ENCODE data around the gene TMEM209. TPM values are rescaled to one million over a fixed set of nuclear protein-coding genes. Genes with fewer than 3 reads are reported as not detected.

Gene TMEM209
- total RNA-seq, 1 experiment from 2014 or later, result 21.0 TPM

DNA sequence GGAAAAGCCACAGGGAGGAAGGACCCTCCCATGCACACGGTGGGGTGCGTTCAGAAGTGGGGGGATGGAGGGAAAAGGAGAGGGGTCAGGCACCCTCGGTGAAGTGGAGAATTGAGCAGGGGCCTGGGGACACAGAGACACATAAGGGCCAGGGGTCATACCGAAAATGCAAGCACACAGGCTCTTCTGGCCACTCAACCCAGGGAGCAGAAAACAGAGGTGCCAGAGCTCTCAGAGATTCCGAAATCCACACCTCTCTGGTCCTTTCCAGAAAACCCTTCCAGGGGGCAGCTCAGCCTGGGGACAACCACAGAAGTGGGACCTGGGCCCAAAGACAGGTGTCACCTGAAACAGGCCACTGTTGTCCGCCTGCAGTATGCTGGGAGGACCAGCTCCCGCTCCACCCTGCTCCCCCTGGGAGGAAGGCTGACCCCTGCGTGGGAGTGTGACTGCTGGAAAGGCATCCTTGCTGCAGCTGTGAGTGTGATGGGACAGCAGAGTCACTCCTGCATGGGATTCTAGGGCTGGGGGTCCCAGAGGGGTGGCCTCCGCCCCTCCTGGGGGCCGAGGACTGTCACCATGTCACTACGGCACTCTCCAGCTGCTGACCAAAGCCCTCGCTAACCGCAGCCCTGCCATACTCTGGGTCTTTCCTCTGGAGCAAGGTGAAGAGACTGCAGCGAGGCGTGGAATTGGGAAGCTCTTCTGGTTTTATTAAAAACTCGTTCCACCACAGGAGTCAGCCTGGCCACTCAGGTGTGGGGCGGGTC lies 63.1 kb downstream of the TMEM209 start:
- Mint-ChIP-seq H3K27ac (peak overlapping the region; percentile 92), H3K4me1 (peaks cover 23% of the 10 kb centered on the region), H3K4me3 (peak overlapping the region; percentile 60), H3K36me3 (no peaks in the 10 kb centered on the region; the same call in none of the 2 replicates), H3K27me3 (ENCODE audit: low read depth) (peaks cover 9% of the 10 kb centered on the region), H3K9me3 (no peaks in the 10 kb centered on the region)
- ChIA-PET CTCF (interaction anchor here (0.7 to 1.6 kb wide), 4 partner anchors 11 to 616 kb away, joined by 3 to 6 read pairs (median 5); no protein-coding TSS in a partner anchor), POLR2A (interaction anchor here (1.1 kb wide), 2 partner anchors 62 to 72 kb away, joined by 3 read pairs; partner anchors contain the start of gene KLHDC10)
- TF ChIP-seq, protein P1, sequence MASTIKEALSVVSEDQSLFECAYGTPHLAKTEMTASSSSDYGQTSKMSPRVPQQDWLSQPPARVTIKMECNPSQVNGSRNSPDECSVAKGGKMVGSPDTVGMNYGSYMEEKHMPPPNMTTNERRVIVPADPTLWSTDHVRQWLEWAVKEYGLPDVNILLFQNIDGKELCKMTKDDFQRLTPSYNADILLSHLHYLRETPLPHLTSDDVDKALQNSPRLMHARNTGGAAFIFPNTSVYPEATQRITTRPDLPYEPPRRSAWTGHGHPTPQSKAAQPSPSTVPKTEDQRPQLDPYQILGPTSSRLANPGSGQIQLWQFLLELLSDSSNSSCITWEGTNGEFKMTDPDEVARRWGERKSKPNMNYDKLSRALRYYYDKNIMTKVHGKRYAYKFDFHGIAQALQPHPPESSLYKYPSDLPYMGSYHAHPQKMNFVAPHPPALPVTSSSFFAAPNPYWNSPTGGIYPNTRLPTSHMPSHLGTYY (CRISPR knock-in tag; IDR thresholded peaks at IDR 0.05), result no peak
- TF ChIP-seq IRF2 (CRISPR knock-in tag; IDR thresholded peaks at IDR 0.05; ENCODE audit: borderline replicate concordance, low read depth) (no peak), NFYB (CRISPR knock-in tag; conservative IDR thresholded peaks at IDR 0.05; ENCODE audit: low read depth) (no peak), FOXP1 (CRISPR knock-in tag; IDR thresholded peaks at IDR 0.05; ENCODE audit: borderline replicate concordance) (no peak), JUN (CRISPR knock-in tag; IDR thresholded peaks at IDR 0.05) (no peak), KAT7 (CRISPR knock-in tag; IDR thresholded peaks at IDR 0.05; ENCODE audit: borderline replicate concordance) (no peak), CBFB (CRISPR knock-in tag; IDR thresholded peaks at IDR 0.05; ENCODE audit: low read depth) (no peak), GTF2I (CRISPR knock-in tag; conservative IDR thresholded peaks at IDR 0.05) (no peak)
- TF ChIP-seq, protein P2, sequence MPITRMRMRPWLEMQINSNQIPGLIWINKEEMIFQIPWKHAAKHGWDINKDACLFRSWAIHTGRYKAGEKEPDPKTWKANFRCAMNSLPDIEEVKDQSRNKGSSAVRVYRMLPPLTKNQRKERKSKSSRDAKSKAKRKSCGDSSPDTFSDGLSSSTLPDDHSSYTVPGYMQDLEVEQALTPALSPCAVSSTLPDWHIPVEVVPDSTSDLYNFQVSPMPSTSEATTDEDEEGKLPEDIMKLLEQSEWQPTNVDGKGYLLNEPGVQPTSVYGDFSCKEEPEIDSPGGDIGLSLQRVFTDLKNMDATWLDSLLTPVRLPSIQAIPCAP (CRISPR knock-in tag; IDR thresholded peaks at IDR 0.05), result no peak
- ATAC-seq (peak; percentile 9; the same call in 1 of the 2 replicates), DNase-seq (ENCODE audit: low spot score) (no peak)

DNA sequence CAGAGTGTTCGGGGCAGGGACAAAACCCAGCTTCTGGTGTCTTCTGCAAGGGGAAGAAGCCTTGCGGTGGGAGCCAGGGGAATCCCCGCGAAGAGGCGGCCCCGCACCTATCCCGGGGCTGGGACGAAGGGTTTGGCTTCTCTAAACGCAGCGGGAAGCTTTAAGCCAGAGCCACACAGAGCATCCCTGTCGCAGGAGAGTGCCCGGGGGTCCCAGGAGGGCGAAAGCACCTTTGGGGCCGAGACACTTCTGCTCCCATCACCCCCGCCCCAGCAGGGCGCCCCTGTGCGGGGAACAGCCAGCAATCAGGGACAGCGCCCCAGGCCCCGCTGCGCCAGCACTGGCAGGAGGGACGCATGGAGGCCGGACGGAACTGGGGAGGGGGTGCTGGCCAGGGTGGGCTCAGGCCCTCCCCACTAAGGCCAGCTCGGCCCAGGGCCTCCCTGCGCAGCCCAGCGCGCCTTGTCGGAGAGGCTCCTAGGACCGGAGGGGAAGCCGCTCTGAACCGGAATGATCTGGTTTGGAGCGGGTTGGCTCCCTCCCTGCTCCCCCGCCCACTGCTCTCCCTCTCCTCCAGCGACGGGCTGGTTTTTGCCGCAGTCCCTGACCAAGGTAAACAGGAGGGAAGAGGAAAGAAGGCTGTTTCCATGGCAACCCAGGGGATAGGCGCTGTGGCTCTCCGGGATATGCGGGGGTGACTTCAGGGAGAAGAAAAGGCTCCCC lies 63.9 kb downstream of the TMEM209 start:
- peak overlapping the region; percentile 60 for H3K4me3 Mint-ChIP-seq
- DNase-seq (ENCODE audit: low spot score) (peak; percentile 88), ATAC-seq (peak; percentile 86)
- peaks cover 23% of the 10 kb centered on the region for H3K4me1 Mint-ChIP-seq
- no peaks in the 10 kb centered on the region for H3K9me3 Mint-ChIP-seq
- H3K27me3 Mint-ChIP-seq (ENCODE audit: low read depth), result peaks cover 9% of the 10 kb centered on the region
- no peaks in the 10 kb centered on the region; the same call in none of the 2 replicates for H3K36me3 Mint-ChIP-seq
- ChIA-PET POLR2A (interaction anchor here (0.6 to 0.8 kb wide), 2 partner anchors 16 to 20 kb away, joined by 3 to 6 read pairs; no protein-coding TSS in a partner anchor), CTCF (interaction anchor here (0.7 to 1.6 kb wide), 6 partner anchors 10 to 617 kb away, joined by 3 to 7 read pairs (median 4); partner anchors contain the start of gene KLHDC10)
- H3K27ac Mint-ChIP-seq, result peak overlapping the region; percentile 92
- TF ChIP-seq, protein P3, sequence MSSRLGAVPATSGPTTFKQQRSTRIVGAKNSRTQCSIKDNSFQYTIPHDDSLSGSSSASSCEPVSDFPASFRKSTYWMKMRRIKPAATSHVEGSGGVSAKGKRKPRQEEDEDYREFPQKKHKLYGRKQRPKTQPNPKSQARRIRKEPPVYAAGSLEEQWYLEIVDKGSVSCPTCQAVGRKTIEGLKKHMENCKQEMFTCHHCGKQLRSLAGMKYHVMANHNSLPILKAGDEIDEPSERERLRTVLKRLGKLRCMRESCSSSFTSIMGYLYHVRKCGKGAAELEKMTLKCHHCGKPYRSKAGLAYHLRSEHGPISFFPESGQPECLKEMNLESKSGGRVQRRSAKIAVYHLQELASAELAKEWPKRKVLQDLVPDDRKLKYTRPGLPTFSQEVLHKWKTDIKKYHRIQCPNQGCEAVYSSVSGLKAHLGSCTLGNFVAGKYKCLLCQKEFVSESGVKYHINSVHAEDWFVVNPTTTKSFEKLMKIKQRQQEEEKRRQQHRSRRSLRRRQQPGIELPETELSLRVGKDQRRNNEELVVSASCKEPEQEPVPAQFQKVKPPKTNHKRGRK (CRISPR knock-in tag; IDR thresholded peaks at IDR 0.05; ENCODE audit: borderline replicate concordance), result no peak
- TF ChIP-seq CREB1 (CRISPR knock-in tag; IDR thresholded peaks at IDR 0.05) (0 out of 2 replicates have a peak, but pooled peaks have one; percentile 50), FOXP1 (CRISPR knock-in tag; IDR thresholded peaks at IDR 0.05; ENCODE audit: borderline replicate concordance) (no peak), ZNF423 (CRISPR knock-in tag; IDR thresholded peaks at IDR 0.05) (peak; percentile 61), SMAD3 (CRISPR knock-in tag; IDR thresholded peaks at IDR 0.05; ENCODE audit: borderline replicate concordance) (no peak), ZNF121 (CRISPR knock-in tag; IDR thresholded peaks at IDR 0.05) (no peak), ESRRA (CRISPR knock-in tag; IDR thresholded peaks at IDR 0.05; ENCODE audit: borderline replicate concordance) (no peak), IRF2 (CRISPR knock-in tag; IDR thresholded peaks at IDR 0.05; ENCODE audit: borderline replicate concordance, low read depth) (no peak), NFATC4 (CRISPR knock-in tag; IDR thresholded peaks at IDR 0.05) (no peak), CREM (CRISPR knock-in tag; IDR thresholded peaks at IDR 0.05) (no peak), NFYB (CRISPR knock-in tag; conservative IDR thresholded peaks at IDR 0.05; ENCODE audit: low read depth) (no peak), NR2C2 (CRISPR knock-in tag; IDR thresholded peaks at IDR 0.05) (no peak)
- TF ChIP-seq, protein P4, sequence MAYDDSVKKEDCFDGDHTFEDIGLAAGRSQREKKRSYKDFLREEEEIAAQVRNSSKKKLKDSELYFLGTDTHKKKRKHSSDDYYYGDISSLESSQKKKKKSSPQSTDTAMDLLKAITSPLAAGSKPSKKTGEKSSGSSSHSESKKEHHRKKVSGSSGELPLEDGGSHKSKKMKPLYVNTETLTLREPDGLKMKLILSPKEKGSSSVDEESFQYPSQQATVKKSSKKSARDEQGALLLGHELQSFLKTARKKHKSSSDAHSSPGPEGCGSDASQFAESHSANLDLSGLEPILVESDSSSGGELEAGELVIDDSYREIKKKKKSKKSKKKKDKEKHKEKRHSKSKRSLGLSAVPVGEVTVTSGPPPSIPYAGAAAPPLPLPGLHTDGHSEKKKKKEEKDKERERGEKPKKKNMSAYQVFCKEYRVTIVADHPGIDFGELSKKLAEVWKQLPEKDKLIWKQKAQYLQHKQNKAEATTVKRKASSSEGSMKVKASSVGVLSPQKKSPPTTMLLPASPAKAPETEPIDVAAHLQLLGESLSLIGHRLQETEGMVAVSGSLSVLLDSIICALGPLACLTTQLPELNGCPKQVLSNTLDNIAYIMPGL (CRISPR knock-in tag; IDR thresholded peaks at IDR 0.05), result no peak; the same call in 1 of the 2 replicates
- TF ChIP-seq, protein P5, sequence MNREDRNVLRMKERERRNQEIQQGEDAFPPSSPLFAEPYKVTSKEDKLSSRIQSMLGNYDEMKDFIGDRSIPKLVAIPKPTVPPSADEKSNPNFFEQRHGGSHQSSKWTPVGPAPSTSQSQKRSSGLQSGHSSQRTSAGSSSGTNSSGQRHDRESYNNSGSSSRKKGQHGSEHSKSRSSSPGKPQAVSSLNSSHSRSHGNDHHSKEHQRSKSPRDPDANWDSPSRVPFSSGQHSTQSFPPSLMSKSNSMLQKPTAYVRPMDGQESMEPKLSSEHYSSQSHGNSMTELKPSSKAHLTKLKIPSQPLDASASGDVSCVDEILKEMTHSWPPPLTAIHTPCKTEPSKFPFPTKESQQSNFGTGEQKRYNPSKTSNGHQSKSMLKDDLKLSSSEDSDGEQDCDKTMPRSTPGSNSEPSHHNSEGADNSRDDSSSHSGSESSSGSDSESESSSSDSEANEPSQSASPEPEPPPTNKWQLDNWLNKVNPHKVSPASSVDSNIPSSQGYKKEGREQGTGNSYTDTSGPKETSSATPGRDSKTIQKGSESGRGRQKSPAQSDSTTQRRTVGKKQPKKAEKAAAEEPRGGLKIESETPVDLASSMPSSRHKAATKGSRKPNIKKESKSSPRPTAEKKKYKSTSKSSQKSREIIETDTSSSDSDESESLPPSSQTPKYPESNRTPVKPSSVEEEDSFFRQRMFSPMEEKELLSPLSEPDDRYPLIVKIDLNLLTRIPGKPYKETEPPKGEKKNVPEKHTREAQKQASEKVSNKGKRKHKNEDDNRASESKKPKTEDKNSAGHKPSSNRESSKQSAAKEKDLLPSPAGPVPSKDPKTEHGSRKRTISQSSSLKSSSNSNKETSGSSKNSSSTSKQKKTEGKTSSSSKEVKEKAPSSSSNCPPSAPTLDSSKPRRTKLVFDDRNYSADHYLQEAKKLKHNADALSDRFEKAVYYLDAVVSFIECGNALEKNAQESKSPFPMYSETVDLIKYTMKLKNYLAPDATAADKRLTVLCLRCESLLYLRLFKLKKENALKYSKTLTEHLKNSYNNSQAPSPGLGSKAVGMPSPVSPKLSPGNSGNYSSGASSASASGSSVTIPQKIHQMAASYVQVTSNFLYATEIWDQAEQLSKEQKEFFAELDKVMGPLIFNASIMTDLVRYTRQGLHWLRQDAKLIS (CRISPR knock-in tag; IDR thresholded peaks at IDR 0.05; ENCODE audit: borderline replicate concordance), result no peak
- TF ChIP-seq, protein P6, sequence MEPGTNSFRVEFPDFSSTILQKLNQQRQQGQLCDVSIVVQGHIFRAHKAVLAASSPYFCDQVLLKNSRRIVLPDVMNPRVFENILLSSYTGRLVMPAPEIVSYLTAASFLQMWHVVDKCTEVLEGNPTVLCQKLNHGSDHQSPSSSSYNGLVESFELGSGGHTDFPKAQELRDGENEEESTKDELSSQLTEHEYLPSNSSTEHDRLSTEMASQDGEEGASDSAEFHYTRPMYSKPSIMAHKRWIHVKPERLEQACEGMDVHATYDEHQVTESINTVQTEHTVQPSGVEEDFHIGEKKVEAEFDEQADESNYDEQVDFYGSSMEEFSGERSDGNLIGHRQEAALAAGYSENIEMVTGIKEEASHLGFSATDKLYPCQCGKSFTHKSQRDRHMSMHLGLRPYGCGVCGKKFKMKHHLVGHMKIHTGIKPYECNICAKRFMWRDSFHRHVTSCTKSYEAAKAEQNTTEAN (CRISPR knock-in tag; IDR thresholded peaks at IDR 0.05), result no peak
